ENCODE results near the gene PIP5KL1.
A peak's percentile ranks its signal among the peaks of the same experiment; 100 is the strongest.
"Not testable (repeated sequence)": the region's sequence is repeated elsewhere in the genome, so short reads cannot be mapped to it uniquely, and the experiment has no call there.

The PIP5KL1 gene

DNA sequence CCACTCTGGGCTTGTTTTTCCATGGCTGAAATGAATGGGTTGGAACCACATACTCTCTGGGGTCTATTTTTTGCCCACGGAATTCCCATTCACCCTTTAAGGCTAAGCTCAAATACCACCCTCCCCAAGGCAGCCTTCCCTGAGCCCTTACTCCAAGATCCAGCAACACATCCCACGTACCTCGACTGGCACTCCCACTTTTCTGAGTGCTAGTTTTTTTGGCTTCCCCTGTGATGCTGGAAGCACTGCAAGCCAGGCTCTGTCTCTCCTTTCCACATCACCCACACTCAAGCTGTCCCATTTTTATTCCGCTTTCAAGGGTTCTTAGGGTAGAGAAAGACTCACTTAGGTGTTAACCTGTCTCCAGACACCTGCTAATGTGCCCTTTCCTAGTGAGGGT lies 37.2 kb downstream of the PIP5KL1 start:
- no peak for DNase-seq (ENCODE audit: low read depth)

DNA sequence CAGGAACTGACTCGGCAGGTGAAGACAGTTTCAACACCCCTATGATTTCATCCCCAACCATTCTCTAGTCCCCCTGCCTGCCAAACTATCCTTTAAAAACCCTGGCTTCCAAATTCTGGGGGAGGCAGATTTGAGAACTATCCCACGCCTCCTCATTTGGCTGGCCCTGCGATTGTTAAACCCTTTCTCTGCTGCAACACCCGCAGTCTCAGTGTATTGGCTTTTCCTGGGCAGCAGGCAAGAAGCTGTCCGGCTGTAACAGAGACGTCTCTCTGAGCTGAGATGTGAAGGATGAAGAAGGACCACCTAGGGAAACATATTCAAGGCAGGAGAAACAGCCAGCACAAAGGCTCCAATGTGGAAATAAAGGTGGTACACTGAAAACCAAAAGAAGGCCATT lies 37.7 kb downstream of the PIP5KL1 start:
- no peak for DNase-seq (ENCODE audit: low read depth)

DNA sequence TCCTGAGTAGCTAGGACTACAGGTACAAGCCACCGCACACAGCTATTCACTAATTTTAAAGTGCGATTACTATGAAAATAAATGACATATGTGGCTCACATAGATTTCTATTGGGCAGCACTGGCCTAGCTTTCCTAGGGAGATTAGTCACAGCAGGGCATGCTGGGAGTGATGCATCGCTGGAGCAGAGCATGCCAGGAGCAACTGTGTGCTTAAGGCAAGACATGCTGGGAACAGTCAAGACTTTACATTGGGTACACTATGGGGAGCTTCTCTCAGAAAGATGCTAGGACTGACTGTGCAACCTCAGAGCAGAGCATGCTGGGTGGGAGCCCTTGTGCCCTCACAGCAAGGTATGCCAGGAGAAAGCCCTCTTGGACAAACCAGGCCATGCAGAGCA lies 40.5 kb downstream of the PIP5KL1 start:
- no peak for DNase-seq (ENCODE audit: low read depth)

DNA sequence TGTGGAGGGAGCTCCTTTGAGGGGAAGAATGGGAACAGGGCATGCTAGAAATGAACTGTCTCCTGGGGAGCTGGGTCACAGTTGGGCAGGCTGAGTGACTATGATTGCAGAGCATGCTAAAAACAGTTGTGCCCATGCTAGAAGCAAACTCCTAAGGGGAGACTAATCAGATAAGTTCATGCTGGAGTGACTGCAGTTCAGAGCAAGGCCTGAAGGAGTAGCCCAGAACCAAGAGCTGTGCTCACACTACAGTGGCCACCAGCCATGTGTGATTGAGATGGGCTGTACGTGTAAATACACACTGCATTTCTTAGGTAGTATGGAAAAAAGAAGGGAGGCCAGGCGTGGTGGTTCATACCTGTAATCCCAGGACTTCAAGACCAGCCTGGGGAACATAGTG lies 42.8 kb downstream of the PIP5KL1 start:
- DNase-seq (ENCODE audit: low read depth): no peak

DNA sequence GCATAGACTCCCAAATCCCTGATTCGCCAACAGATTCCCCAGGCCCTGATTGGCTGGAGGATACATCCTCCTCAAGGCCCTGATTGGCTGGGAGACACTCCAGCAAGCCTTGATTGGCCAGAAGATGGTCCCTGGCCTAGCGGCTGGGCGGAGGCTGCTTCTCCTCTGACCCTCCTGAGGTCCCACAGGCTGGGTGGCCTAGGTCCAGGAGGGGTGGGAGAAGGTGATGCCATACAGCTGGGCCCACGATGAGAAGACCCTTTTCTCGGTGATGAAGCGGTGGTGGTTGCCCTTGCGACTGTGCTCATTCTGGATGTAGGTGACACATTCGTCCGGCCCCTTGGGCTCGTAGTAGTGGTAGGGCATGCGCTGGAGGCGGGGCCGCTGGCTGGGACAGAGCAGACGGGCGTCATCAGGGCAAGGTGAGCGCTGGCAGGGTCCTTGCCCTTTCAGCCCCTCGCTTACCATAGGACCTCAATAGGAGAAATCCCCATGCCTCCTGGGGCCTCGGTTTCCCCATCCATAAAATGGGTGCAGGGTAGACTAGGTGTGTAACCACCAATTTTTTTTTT lies 44.1 kb downstream of the PIP5KL1 start:
- DNase-seq (ENCODE audit: low read depth): no peak

DNA sequence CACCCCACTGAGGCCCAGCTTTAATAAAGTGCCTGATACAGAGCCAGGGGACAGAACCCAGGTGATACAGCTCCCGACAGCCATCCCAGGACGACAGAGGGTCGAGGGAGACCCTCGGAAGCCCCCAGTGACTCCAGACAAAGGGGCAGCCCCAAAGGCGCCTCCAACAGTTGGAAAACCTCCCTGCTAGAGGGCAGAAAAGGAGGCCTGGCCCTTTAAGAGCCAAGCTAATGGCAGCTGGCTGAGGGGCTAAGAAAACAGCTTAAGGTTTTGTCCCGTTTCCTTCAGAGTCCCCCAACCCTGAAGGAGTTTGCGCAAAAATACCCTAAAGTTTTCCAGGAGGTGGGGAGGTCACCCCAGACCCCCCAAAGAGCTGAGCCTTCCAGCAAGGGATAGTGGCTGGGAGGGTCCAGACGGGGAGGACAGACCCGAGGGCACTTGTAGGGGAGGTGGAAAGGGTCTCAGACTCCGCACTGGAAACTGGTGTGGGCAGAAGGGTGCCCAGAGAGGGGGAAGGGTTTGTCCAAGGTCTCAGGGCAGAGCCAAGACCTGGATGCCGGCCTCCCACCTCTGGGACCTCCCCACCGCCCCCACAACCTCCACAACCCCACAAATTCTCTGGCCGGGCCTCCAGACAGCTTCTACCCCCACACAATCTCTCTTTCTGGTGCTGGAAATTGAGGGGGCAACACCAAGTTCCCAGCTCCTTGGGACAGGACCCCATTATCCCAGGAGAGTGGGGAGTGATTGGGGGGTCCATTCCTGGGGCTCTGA lies 44.9 kb downstream of the PIP5KL1 start:
- DNase-seq (ENCODE audit: low read depth): no peak

DNA sequence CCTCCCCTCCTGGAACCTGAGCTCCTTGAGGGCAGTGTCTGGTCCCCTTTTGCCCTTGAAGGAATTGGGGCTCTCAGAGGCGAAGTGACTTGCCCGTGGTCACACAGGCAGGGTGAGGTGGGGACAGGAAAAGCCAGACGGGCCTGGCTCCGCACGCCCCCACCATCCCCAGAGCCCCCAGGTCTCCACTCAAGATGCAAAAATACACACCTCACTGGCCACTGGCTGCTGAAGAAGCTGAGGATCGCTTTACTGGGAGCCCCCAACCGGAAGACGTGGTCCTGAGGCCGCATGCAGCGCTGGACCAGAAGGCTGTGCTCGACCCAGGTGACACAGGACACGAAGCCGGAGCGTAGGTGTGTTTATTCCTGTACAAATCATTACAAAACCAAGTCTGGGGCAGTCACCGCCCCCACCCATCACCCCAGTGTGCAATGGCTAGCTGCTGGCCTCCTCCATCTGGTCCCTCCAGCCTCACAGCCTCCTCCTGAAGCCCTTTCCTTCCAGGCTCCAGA lies 45.5 kb downstream of the PIP5KL1 start:
- DNase-seq (ENCODE audit: low read depth): no peak

DNA sequence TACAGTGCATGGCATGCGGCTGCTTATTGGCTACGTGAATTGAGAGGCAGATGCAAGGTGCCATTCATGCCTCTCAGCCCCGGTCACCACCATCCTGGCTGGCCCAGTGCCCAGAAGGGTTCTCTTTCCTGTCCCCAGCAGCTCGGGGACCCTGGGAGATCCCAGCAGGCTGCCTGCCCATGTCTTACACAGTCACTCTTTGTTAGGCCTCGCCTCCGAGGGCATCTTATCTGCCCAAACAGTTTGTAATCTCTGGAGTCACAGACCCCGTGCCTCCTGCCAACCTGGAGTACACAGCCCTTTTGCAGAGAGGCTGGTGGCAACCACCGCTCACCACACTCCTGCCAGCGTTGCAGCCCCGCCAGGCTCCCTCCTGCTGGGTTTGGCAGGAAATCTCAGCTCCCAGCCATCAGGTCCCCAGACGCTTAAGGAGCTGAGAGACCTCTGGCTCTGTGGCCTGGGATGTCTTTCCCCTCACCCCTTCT lies 46.1 kb downstream of the PIP5KL1 start:
- DNase-seq (ENCODE audit: low read depth): no peak

DNA sequence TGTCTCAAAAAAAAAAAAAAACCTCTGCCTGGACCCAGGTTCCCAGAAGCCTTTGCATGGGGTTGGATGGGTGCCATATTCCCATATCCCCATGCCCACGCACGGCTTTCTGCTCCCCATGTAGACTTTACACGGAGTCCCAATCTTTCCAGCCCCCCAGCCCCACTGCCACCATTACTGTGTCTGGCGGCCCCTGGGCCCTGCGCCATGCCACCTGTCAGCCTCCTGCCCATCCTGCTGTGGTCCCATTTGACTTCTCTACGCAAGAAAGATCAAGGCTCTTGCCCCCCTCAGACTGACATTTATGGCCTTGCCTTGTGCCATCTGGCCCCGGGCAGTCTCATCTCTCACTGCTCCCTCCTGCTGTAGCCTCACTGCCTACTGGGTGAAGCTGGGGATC lies 46.6 kb downstream of the PIP5KL1 start:
- no peak for DNase-seq (ENCODE audit: low read depth)

DNA sequence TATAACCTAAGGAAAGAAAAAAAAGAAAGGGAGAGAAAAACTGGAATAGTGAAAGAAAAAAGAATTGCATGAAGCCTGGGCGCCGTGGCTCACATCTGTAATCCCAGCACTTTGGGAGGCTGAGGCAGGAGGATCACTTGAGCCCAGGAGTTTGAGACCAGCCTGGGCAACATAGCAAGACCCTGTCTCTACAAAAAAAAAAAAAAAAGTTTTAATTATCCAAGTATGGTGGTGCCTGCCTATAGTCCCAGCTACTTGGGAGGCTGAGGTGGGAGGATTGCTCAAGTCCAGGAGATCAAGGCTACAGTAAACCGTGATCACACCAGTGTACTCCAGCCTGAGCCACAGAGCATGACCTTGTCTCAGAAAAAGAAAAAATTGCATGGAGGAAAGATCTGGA lies 48.9 kb downstream of the PIP5KL1 start:
- not testable (repeated sequence) for DNase-seq (ENCODE audit: low read depth)

DNA sequence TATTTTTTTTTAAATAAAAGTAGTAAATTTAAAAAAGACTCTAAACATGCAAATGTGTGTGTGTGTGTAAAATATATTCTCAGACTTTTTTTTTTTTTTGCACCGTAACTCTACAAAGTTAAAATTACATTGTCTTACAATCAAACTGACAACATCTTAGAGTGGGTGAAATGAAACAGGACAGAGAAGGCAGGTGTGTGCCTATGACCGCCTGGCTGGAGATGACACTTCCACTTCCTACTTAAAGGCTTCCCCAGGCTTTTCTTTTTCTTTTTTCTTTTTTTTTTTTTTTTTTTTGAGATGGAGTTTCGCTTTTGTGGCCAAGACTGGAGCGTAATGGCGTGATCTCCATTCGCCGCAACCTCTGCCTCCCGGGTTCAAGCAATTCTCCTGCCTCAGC lies 50.4 kb downstream of the PIP5KL1 start:
- no peak for DNase-seq (ENCODE audit: low read depth)

DNA sequence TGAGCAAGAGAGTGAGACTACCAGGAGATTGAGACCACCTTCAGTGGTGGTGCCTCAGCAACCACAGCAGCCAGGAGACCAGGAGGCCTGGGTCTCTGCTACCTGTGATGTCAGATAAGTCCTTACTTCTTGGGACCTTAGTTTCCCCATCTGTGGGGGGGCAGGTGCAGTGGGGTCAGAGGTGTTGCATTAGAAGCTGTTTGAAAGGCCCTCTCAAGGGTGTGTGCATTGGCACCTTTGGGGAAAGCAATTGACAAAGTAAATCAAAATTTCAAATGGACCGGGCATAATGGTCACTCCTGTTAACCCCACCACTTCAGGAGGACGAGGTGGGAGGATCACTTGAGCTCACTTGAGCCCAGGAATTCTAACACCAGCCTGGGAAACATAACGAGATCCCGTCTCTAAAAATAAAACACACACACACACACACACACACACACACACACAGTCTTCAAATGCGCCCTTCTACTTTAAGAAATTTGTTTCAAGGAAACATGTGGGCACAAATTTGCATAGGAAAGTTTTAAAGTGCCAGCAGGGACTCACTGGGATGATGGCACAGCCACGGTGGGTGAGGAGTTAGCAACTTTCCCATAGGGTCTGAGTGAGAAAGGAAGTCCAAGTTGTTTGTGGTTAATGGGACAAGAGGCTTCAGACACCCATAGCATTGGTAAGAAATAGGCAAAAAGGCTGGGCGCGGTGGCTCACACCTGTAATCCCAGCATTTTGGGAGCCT lies 51.8 kb downstream of the PIP5KL1 start:
- DNase-seq (ENCODE audit: low read depth): no peak

DNA sequence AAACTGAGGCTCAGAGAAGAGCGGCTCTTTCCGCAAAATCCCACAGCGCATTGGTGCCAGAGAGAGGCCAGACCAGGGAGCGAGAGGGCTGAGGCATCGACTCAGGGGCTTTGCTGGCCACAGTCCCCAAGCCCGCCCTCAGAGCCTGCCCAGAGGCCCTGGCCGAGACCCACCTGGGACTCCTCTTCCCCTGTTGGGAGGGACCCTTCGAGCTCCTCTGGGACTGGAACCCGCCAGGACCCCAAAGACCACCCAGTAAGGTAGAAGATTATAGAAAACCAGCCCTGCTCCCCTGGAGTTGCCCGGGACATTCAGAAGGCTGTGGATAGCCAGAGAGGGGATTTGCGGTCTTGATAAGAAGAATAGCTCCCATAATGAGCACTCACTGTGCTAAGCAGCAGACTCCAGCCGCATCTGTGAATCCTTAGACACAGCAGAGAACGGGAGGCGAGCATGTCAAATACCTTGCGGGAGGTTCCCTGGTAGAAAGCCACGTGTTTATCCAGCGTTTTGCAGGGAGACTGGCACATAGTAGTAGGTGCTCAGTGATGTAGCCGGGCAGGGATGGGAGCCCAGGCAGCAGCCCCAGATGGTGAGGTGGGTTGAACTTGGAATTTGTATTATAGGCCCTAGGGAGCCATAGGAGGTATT lies 52.5 kb downstream of the PIP5KL1 start:
- no peak for DNase-seq (ENCODE audit: low read depth)

DNA sequence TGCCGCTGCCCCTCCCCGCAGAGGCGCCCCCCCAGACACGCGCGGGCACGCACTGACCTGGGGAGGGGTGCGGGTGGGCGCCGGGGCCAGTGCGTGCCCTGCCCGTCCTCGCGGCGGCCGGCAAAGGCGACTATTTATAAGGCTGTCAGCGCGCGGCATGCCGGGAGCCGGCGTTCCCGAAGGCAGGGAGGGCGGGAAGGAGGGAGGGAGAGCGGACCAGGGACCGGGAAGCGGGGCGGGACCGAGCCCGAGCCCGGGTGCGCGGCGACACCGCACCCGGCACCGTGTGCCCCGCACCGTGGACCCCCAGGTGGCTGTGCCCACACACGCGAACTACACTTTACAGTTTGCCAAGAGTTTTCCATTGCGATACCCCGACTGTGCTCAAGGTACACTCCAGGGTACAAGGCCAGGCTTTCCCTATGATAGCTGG lies 53.0 kb downstream of the PIP5KL1 start, which contains the start of gene AK1:
Gene AK1 (minus strand): TSS at position 110 of the 433 bp plus-strand sequence. CDS start 3,058 bp downstream, outside the sequence.
- DNase-seq (ENCODE audit: low read depth): no peak

DNA sequence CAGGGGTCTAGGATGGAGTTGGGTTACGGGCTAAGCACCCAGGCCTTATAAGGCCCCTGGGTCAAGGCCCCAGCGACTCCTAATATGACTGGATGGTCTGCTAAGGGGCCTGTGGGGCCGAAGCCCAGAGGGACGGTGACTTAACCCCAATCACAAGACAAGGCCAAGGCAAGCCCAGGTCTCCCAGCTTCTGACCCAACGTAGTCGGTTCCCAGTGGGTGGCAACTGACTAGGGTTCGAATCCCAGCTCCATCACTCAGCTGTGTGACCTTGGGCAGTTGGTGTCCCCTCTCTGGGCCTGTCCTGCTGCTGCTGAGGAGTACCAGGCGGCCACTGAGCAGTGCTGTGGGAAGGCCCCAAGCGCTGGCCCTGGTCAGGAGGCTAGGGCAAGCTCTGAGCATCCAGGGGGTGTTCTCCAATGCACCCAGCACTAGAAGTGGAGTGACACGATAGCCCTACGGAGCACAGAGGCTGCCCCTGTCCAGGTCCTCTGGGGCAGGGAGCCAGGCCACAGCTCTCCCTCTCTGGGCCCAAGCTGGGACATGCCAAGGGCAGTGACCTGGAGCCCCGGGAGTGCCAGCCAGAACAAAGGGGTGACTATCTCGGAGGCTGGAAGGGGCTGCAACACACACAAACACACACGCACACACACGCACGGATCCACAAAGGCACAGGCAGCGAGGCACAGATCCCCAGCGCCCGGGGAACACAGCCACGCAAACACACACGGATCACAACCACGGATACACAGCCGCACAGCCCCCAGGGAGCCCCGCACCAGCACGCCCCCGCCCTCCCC lies 53.6 kb downstream of the PIP5KL1 start:
- no peak for DNase-seq (ENCODE audit: low read depth)

DNA sequence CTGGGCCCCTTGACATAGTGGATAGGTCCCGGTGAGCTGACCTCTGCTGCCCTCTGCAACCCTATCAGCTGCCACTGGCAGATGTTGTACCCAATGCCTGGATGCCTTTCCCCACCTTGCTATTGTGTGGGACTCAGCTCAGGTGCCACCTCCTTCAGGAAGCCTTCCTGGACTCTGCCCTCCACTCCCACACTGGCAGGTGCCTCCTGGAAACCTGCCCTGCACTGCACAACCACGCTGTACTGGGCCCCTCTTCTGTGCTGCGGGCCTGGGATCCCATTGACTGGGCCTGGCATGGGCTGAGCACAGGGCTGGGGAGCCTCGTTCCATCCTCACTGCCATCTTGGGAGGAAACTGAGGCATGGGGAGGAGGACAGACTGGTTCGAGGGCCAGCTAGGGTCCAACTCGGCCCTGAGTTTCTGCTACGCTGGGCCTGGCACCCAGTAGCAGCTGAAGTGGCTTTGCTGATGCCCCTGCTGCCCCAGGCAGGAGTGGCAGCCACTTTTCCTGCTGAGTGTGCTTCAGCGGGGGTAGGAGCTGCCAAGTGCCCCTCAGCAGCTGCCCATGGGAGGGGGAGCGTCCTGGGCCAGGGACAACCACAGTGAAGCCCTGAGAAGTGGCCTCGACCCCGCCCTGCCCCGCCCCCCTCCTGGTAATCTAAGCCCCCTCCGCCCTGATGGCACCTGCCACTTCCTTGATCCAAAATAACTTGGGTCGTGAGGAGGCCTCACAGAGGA lies 54.4 kb downstream of the PIP5KL1 start:
- DNase-seq (ENCODE audit: low read depth): no peak

DNA sequence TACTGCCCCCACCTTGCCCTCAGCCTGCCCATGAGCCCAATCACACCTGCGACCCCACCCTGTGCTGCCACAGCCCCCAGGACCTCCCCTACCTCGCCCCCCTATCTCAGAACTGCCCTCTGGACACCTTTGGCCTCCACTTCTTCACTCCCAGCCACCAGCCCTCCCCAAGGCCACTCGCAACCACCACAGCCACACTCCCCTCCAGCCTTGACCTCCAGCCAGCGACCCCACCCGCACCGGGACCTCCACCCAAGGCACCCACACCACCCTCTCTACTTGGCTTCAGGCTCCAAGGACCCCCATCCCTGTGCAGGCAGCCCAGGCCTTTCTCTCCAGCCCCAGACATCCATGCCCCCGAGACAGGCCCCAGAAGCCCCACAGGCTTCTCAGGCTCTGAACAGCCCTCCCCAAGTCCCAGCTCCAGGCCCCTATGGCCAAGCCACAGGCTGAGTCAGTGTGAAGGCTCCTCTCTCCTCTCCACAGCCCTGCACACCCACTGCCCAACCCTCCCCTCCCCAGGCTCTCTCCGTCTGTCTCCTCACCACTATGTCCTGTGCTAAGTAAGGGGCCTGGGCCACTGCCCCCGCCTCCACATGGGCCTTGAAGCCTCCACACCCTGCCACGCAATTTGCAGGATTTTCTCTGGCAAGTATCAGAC lies 55.1 kb downstream of the PIP5KL1 start:
- peak; percentile 22 for DNase-seq (ENCODE audit: low read depth)

DNA sequence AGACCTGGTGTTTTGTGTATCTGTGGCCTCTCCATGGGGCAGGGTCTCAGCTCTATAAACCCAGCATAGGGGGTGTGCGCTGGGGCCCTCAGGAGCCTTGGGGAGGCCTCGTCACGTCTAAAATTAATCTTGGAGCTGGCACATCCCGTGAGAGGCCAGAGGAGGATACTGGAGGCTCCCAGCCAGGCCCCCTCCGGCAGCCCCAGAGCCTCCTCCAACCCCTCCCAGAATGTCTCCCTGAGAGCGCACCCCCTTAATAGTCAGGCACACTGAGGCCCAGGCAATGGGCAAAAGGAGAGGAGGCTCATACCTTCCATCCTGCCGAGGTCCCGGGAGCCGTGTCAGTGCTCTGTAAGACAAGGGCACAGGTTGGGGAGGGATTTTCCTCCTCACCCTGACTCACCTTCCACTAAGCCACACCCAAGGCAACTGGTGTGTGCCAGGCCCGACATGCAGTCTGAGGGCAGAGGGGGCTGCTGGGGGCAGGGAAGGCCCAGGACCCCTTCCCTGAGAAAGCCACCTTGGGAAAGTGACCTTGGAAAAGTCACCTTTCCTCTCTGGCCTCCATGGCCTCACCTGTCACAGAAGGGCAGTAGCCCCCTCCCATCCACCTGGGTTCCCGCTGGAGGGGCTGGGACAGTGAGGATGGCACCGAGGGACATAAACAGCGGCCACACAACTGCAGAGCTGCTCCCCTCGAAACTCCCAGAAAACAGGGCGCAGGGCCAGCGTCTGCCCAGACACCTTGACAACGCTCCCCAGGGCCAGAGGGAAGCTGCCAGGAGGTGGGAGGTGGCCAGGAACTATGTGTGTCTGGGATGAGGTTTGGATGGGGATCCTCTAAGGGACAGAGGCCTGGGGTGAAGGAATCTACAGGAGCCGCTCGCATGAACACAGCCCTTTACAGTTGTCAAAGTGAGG lies 56.0 kb downstream of the PIP5KL1 start:
- DNase-seq (ENCODE audit: low read depth): no peak

DNA sequence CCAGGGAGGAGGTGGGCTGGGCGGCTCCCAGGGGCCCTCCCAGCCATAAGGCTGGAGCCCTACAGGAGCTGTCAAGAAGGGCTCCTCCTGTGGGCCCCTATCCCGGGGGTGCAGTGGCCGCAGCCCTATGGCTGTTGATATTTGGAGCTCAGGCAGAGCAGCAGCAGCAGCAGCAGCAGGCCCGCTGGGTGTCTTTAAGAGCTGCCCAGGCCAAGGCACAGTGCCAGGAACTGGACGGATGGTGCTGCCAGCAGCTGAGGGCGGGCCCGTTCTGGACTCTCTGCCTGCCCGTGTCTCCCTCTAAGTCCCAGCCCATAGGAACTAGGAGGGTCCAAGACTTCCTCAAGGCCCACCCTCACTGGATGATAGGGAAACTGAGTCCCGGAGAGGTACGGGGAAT lies 56.7 kb downstream of the PIP5KL1 start:
- no peak for DNase-seq (ENCODE audit: low read depth)
